NB4 (cell line): ENCODE measurements around the gene COX7A2L.

Source experiments
- TF ChIP-seq, protein P1 (sequence below): IDR thresholded peaks from one replicate; pipeline ENCODE4 v1.5.1; 2012; ENCODE audit warnings: low read depth, low read length
- TF ChIP-seq, protein P2 (sequence below): IDR thresholded peaks from 2 replicates; pipeline ENCODE4 v1.6.1; 2011; ENCODE audit warnings: low read depth, low read length

DNA sequence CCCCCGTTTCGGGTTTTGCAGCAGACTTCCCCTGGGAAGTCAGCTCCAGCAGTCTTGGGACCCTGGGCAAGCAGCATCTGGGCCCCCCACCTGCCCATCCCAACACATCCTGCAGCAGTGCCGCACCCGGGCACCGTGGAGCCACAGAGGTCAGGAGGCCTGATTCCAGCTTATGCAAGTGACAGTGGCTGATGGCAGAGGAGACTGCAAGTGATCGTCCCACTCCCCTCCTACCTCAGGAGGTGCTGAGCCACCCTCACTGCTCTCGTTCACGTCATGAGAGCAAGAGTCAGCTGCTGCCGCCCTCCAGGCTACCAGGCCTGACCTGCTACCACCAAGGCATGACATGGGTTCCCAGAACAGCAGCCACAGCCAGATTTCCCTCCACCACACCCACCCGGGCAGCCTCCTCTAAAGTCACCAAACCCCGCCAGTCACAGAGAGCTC is 18.2 kb downstream of the COX7A2L start:
- TF ChIP-seq, protein P1, sequence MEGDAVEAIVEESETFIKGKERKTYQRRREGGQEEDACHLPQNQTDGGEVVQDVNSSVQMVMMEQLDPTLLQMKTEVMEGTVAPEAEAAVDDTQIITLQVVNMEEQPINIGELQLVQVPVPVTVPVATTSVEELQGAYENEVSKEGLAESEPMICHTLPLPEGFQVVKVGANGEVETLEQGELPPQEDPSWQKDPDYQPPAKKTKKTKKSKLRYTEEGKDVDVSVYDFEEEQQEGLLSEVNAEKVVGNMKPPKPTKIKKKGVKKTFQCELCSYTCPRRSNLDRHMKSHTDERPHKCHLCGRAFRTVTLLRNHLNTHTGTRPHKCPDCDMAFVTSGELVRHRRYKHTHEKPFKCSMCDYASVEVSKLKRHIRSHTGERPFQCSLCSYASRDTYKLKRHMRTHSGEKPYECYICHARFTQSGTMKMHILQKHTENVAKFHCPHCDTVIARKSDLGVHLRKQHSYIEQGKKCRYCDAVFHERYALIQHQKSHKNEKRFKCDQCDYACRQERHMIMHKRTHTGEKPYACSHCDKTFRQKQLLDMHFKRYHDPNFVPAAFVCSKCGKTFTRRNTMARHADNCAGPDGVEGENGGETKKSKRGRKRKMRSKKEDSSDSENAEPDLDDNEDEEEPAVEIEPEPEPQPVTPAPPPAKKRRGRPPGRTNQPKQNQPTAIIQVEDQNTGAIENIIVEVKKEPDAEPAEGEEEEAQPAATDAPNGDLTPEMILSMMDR: no peak
- TF ChIP-seq, protein P2, sequence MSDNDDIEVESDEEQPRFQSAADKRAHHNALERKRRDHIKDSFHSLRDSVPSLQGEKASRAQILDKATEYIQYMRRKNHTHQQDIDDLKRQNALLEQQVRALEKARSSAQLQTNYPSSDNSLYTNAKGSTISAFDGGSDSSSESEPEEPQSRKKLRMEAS: no peak
